GM23338 (cell line): Measurements from ENCODE around the gene FOXP4. TPM values are rescaled to one million over a fixed set of nuclear protein-coding genes. Genes with fewer than 3 reads are reported as not detected.

Source experiments
- ATAC-seq: fragments of 200-7000 bp; cut with Tn5 transposase; 3 replicates; pipeline ENCODE4 v1.9.1; 2020
- DNase-seq: peaks from one replicate; pipeline ENCODE4 v3.0.0-alpha.2; 2015; ENCODE audit warnings: low spot score
- H2AFZ ChIP-seq: fragments of 200-600 bp; sonication (generic); 2 replicates; pipeline ENCODE4 v1.8.0; 2016; ENCODE audit warnings: antibody characterized with exemption, mild to moderate bottlenecking, moderate library complexity
- H3F3A ChIP-seq: fragments of 200-600 bp; sonication (generic); replicated peaks from 2 replicates; pipeline ENCODE4 v1.8.0; 2017; ENCODE audit warnings: antibody characterized with exemption, mixed run types, low read depth
- H3K27ac ChIP-seq: fragments of 200-600 bp; sonication (generic); 2 replicates; pipeline ENCODE4 v1.6.1; 2016; ENCODE audit warnings: low read depth
- H3K27me3 ChIP-seq: fragments of 200-600 bp; sonication (generic); 2 replicates; pipeline ENCODE4 v1.8.0; 2016; ENCODE audit warnings: mild to moderate bottlenecking, mixed run types, moderate library complexity; ENCODE audit not compliant: insufficient read depth
- H3K36me3 ChIP-seq: fragments of 200-600 bp; sonication (generic); 2 replicates; pipeline ENCODE4 v1.8.0; 2016; ENCODE audit warnings: mild to moderate bottlenecking; ENCODE audit not compliant: insufficient read depth
- H3K4me1 ChIP-seq: fragments of 200-600 bp; sonication (generic); 2 replicates; pipeline ENCODE4 v1.8.0; 2016; ENCODE audit warnings: mild to moderate bottlenecking, moderate library complexity; ENCODE audit not compliant: insufficient read depth
- H3K4me2 ChIP-seq: fragments of 200-600 bp; sonication (generic); 2 replicates; pipeline ENCODE4 v1.7.1; 2017; ENCODE audit warnings: mixed run types
- H3K4me3 ChIP-seq: fragments of 200-600 bp; sonication (generic); 2 replicates; pipeline ENCODE4 v1.6.1; 2016; ENCODE audit warnings: mixed run types
- H3K79me2 ChIP-seq: fragments of 200-600 bp; sonication (generic); replicated peaks from 2 replicates; pipeline ENCODE4 v1.8.0; 2017; ENCODE audit warnings: mild to moderate bottlenecking; ENCODE audit not compliant: insufficient read depth
- H3K9me2 ChIP-seq: fragments of 200-600 bp; sonication (generic); 2 replicates; pipeline ENCODE4 v1.8.0; 2017; ENCODE audit not compliant: insufficient read depth
- H4K20me1 ChIP-seq: fragments of 200-600 bp; sonication (generic); replicated peaks from 2 replicates; pipeline ENCODE4 v1.8.0; 2017; ENCODE audit warnings: mild to moderate bottlenecking; ENCODE audit not compliant: insufficient read depth
- H3K27ac Mint-ChIP-seq: 2 replicates; pipeline ENCODE4 v1.8.0; 2020; ENCODE audit warnings: inconsistent platforms, mild to moderate bottlenecking, moderate library complexity, mixed read lengths
- H3K27me3 Mint-ChIP-seq: 3 replicates; pipeline ENCODE4 v1.8.0; 2022; ENCODE audit warnings: low read depth, mild to moderate bottlenecking, moderate library complexity, mixed read lengths, inconsistent platforms; ENCODE audit not compliant: insufficient read depth, poor library complexity
- H3K36me3 Mint-ChIP-seq: 3 replicates; pipeline ENCODE4 v1.8.0; 2021; ENCODE audit warnings: low read depth, mild to moderate bottlenecking, inconsistent platforms, moderate library complexity, mixed read lengths
- H3K4me1 Mint-ChIP-seq: 3 replicates; pipeline ENCODE4 v1.8.0; 2020; ENCODE audit warnings: mild to moderate bottlenecking, inconsistent platforms, mixed read lengths
- H3K4me3 Mint-ChIP-seq: 3 replicates; pipeline ENCODE4 v1.8.0; 2021; ENCODE audit warnings: moderate library complexity, mild to moderate bottlenecking, inconsistent platforms, mixed read lengths
- H3K9me3 Mint-ChIP-seq: 3 replicates; pipeline ENCODE4 v1.8.0; 2020; ENCODE audit warnings: moderate library complexity, mild to moderate bottlenecking, inconsistent platforms, mixed read lengths
- CREB1 ChIP-seq: fragments of 250-450 bp; sonication (Bioruptor Pico); IDR thresholded peaks from 2 replicates; pipeline ENCODE4 v1.5.0; 2020; ENCODE audit warnings: low read depth, mild to moderate bottlenecking, moderate library complexity
- CTCF ChIP-seq, 2 experiments: fragments of 200-600 bp in 1 of 2; sonication (generic) in 1 of 2; conservative IDR thresholded peaks; 2 replicates each; pipeline versions ENCODE4 v1.5.1 to v1.6.1; 2016 to 2017; ENCODE audit warnings: antibody characterized with exemption in 2 of 2, low read depth in 2 of 2, mild to moderate bottlenecking in 2 of 2, moderate library complexity in 1 of 2
- EZH2 ChIP-seq: fragments of 200-600 bp; sonication (generic); IDR thresholded peaks from one replicate; pipeline ENCODE4 v1.8.0; 2017; ENCODE audit warnings: antibody characterized with exemption, mild to moderate bottlenecking, low read depth; ENCODE audit not compliant: unreplicated experiment
- EZH2phosphoT487 ChIP-seq: fragments of 200-600 bp; sonication (generic); IDR thresholded peaks from one replicate; pipeline ENCODE4 v1.8.1; 2018; ENCODE audit warnings: antibody characterized with exemption; ENCODE audit not compliant: unreplicated experiment
- JUNB ChIP-seq: IDR thresholded peaks from one replicate; pipeline ENCODE4 v1.6.1; 2016; ENCODE audit warnings: antibody characterized with exemption; ENCODE audit not compliant: unreplicated experiment
- NANOG ChIP-seq: IDR thresholded peaks from 2 replicates; pipeline ENCODE4 v1.6.1; 2016; ENCODE audit warnings: antibody characterized with exemption, borderline replicate concordance
- STAT1 ChIP-seq: IDR thresholded peaks from one replicate; pipeline ENCODE4 v1.6.1; 2016; ENCODE audit warnings: antibody characterized with exemption; ENCODE audit not compliant: unreplicated experiment
- ZNF114 ChIP-seq: fragments of 250-450 bp; sonication (Bioruptor Pico); IDR thresholded peaks from 2 replicates; pipeline ENCODE4 v1.5.0; 2020; ENCODE audit warnings: mild to moderate bottlenecking, moderate library complexity
- ZNF331 ChIP-seq: fragments of 250-450 bp; sonication (Bioruptor Pico); IDR thresholded peaks from 2 replicates; pipeline ENCODE4 v1.5.0; 2020; ENCODE audit warnings: low read depth, mild to moderate bottlenecking, moderate library complexity
- polyA plus RNA-seq: library from polyadenylated mRNA; unstranded; fragments of >200 nt; fragmentation: Nextera tagmentation; extraction: Ambion mirVana; gene quantifications from 2 replicates; pipeline ENCODE4 v1.2.1, GENCODE V29; 2016
- total RNA-seq: library from RNA; depleted of rRNA; stranded (reverse); fragments of >200 nt; shearing (Covaris generic); gene quantifications from 2 replicates; pipeline ENCODE4 v1.2.3, GENCODE V29; 2014
- TF ChIP-seq, protein P1 (sequence below): IDR thresholded peaks from 2 replicates; pipeline ENCODE4 v1.6.1; 2016; ENCODE audit warnings: antibody characterized with exemption

Gene FOXP4
- total and polyA plus RNA-seq, 2 experiments from 2014 or later = 5.1 to 13.5 TPM

DNA sequence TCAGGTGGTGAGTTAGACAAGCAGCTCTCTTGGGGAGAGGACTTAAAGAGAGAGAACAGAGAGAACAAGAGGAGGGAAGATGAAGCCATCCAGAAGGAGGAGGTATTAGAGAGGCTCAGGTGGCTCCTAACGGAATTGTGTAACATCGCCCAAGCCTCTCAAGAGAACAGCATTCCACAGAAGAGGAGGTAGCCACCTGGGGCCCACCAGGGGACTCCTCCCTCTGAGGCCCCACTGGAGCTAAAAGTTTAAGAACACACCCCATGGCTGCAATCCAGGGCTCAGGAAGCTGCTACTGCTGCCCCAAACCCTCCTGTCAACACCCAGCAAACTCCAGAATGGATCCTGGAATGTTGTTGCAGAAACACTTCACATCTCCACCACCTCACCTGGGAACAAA is 68.5 kb downstream of the FOXP4 start:
- Histone ChIP-seq H4K20me1 (no peaks in the 10 kb centered on the region), H2AFZ (no peak overlapping the region), H3K36me3 (no peaks in the 10 kb centered on the region; the same call in 1 of the 2 replicates), H3K27ac (no peak overlapping the region), H3K79me2 (no peaks in the 10 kb centered on the region), H3F3A (no peaks in the 10 kb centered on the region), H3K4me1 (no peaks in the 10 kb centered on the region), H3K4me3 (no peak overlapping the region), H3K9me2 (no peaks in the 10 kb centered on the region), H3K4me2 (no peak overlapping the region), H3K27me3 (no peaks in the 10 kb centered on the region)
- H3K27ac Mint-ChIP-seq = no peak overlapping the region
- peaks cover 20% of the 10 kb centered on the region for H3K36me3 Mint-ChIP-seq
- DNase-seq = no peak
- ATAC-seq = no peak
- H3K9me3 Mint-ChIP-seq = peaks cover 37% of the 10 kb centered on the region
- no peak for TF ChIP-seq JUNB
- no peak for TF ChIP-seq ZNF114
- no peak for TF ChIP-seq CTCF (conservative IDR thresholded peaks at IDR 0.05; ENCODE audit: low read depth in 2 of 2)
- TF ChIP-seq NANOG = no peak
- peaks cover 1% of the 10 kb centered on the region for H3K27me3 Mint-ChIP-seq
- no peaks in the 10 kb centered on the region; the same call in 2 of the 3 replicates for H3K4me1 Mint-ChIP-seq
- H3K4me3 Mint-ChIP-seq = no peak overlapping the region

DNA sequence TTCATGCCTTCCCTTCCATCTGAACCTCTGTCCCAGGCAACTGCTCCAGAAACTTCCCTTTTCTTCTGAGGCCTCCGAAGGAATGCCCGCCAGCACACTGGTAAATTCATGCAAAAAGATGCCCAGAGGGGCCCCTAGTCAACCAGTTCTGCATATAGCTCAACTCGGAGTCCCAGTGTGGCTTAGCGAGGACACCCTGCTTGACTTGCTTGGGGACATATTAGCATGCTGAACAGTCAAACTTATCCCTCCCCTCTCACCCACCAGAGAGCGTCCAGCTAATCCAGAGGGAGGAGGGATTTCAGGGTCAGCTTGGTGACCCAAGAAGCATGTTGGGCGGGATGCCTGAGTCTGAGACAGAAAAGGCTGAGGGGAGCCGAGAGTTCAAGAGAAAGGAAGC is 69.1 kb downstream of the FOXP4 start:
- Mint-ChIP-seq H3K4me3 (no peak overlapping the region), H3K27ac (no peak overlapping the region), H3K9me3 (peaks cover 37% of the 10 kb centered on the region), H3K36me3 (peaks cover 20% of the 10 kb centered on the region), H3K27me3 (peaks cover 1% of the 10 kb centered on the region), H3K4me1 (no peaks in the 10 kb centered on the region; the same call in 2 of the 3 replicates)
- H3K4me1 ChIP-seq = no peaks in the 10 kb centered on the region
- H4K20me1 ChIP-seq = no peaks in the 10 kb centered on the region
- H3K27me3 ChIP-seq = no peaks in the 10 kb centered on the region
- H3K9me2 ChIP-seq = no peaks in the 10 kb centered on the region
- H3K36me3 ChIP-seq = no peaks in the 10 kb centered on the region
- no peak for ATAC-seq
- H2AFZ ChIP-seq = no peak overlapping the region
- DNase-seq = no peak
- no peaks in the 10 kb centered on the region for H3F3A ChIP-seq
- TF ChIP-seq EZH2phosphoT487 = no peak
- no peak for TF ChIP-seq JUNB
- TF ChIP-seq, protein P1, sequence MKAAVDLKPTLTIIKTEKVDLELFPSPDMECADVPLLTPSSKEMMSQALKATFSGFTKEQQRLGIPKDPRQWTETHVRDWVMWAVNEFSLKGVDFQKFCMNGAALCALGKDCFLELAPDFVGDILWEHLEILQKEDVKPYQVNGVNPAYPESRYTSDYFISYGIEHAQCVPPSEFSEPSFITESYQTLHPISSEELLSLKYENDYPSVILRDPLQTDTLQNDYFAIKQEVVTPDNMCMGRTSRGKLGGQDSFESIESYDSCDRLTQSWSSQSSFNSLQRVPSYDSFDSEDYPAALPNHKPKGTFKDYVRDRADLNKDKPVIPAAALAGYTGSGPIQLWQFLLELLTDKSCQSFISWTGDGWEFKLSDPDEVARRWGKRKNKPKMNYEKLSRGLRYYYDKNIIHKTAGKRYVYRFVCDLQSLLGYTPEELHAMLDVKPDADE = no peak
- TF ChIP-seq NANOG = no peak
- TF ChIP-seq ZNF331 (CRISPR knock-in tag) = no peak
- TF ChIP-seq CREB1 (CRISPR knock-in tag) = no peak
- TF ChIP-seq STAT1 = no peak
- no peak for TF ChIP-seq EZH2
- H3K27ac ChIP-seq = no peak overlapping the region
- H3K4me3 ChIP-seq = no peak overlapping the region
- no peaks in the 10 kb centered on the region for H3K79me2 ChIP-seq
- H3K4me2 ChIP-seq = no peak overlapping the region
